IPS DF 6.9 (cell line): ENCODE measurements around the gene GNAO1.

Experiments used
- DNase-seq: peaks from one replicate; pipeline ENCODE4 v3.0.0-alpha.2; 2013; ENCODE audit warnings: low read depth, low spot score
- H3K27ac ChIP-seq: one replicate; pipeline ENCODE4 v1.5.1; 2013; ENCODE audit warnings: low read length, control low read depth
- H3K27me3 ChIP-seq: 2 replicates; pipeline ENCODE4 v1.6.1; 2013; ENCODE audit warnings: mild to moderate bottlenecking, low read length; ENCODE audit not compliant: control insufficient read depth, insufficient read depth
- H3K36me3 ChIP-seq: 2 replicates; pipeline ENCODE4 v1.6.1; 2013; ENCODE audit warnings: low read length; ENCODE audit not compliant: control insufficient read depth, insufficient read depth
- H3K4me1 ChIP-seq: 2 replicates; pipeline ENCODE4 v1.6.1; 2013; ENCODE audit warnings: low read length; ENCODE audit not compliant: control insufficient read depth, insufficient read depth
- H3K4me3 ChIP-seq: 2 replicates; pipeline ENCODE4 v1.5.1; 2013; ENCODE audit warnings: mild to moderate bottlenecking, low read length
- H3K9me3 ChIP-seq: 2 replicates; pipeline ENCODE4 v1.6.1; 2013; ENCODE audit warnings: low read length, inconsistent platforms; ENCODE audit not compliant: control insufficient read depth, insufficient read depth
- WGBS: extraction: QIAGEN DNeasy Blood & Tissue Kit; methylation state at CpG from one replicate; pipeline ENCODE4 v1.1.7; 2013; ENCODE audit warnings: mixed read lengths, missing lambda C conversion rate; ENCODE audit not compliant: insufficient read length, insufficient coverage; 5-methylcytosine and 5-hydroxymethylcytosine counted together

GNAO1 gene

GRCh38 chr16:56340416-56340815 lies 149.1 kb downstream of the GNAO1 start:
- WGBS, result no CpG with 5 or more reads among the region's 23 CpGs
- no peak overlapping the region for H3K27ac ChIP-seq
- no peak for DNase-seq
- H3K36me3 ChIP-seq, result peaks cover 3% of the 10 kb centered on the region; the same call in 1 of the 2 replicates
- no peak overlapping the region for H3K4me3 ChIP-seq
- H3K27me3 ChIP-seq, result no peaks in the 10 kb centered on the region
- H3K9me3 ChIP-seq, result no peaks in the 10 kb centered on the region
- H3K4me1 ChIP-seq, result no peaks in the 10 kb centered on the region

GRCh38 chr16:56340864-56341365 lies 149.6 kb downstream of the GNAO1 start:
- peaks cover 3% of the 10 kb centered on the region; the same call in 1 of the 2 replicates for H3K36me3 ChIP-seq
- no peak for DNase-seq
- H3K27ac ChIP-seq, result no peak overlapping the region
- H3K4me3 ChIP-seq, result no peak overlapping the region
- H3K4me1 ChIP-seq, result no peaks in the 10 kb centered on the region
- WGBS, result no CpG with 5 or more reads among the region's 17 CpGs
- no peaks in the 10 kb centered on the region for H3K27me3 ChIP-seq
- no peaks in the 10 kb centered on the region for H3K9me3 ChIP-seq

GRCh38 chr16:56341656-56342399 lies 150.5 kb downstream of the GNAO1 start:
- Histone ChIP-seq H3K27me3 (no peaks in the 10 kb centered on the region), H3K4me1 (no peaks in the 10 kb centered on the region), H3K27ac (no peak overlapping the region), H3K36me3 (no peaks in the 10 kb centered on the region; the same call in 1 of the 2 replicates), H3K4me3 (no peak overlapping the region), H3K9me3 (no peaks in the 10 kb centered on the region)
- DNase-seq, result no peak
- WGBS, result no CpG with 5 or more reads among the region's 9 CpGs

GRCh38 chr16:56343661-56344517 lies 152.6 kb downstream of the GNAO1 start:
- H3K4me1 ChIP-seq, result no peaks in the 10 kb centered on the region
- H3K27me3 ChIP-seq, result no peaks in the 10 kb centered on the region
- H3K36me3 ChIP-seq, result no peaks in the 10 kb centered on the region; the same call in 1 of the 2 replicates
- WGBS, result no CpG with 5 or more reads among the region's 27 CpGs
- no peak overlapping the region for H3K27ac ChIP-seq
- H3K9me3 ChIP-seq, result no peaks in the 10 kb centered on the region
- no peak overlapping the region for H3K4me3 ChIP-seq
- no peak for DNase-seq

- Histone ChIP-seq H3K36me3 (no peaks in the 10 kb centered on the region), H3K9me3 (no peaks in the 10 kb centered on the region), H3K4me3 (no peak overlapping the region), H3K4me1 (no peaks in the 10 kb centered on the region), H3K27ac (no peak overlapping the region), H3K27me3 (no peaks in the 10 kb centered on the region)
- WGBS, result no CpG with 5 or more reads among the region's 18 CpGs
- no peak for DNase-seq
Measured at GRCh38 chr16:56344518-56345405, 153.5 kb downstream of the GNAO1 start.

GRCh38 chr16:56345406-56346050 lies 154.2 kb downstream of the GNAO1 start:
- no peak for DNase-seq
- H3K4me3 ChIP-seq, result no peak overlapping the region
- no CpG with 5 or more reads among the region's 13 CpGs for WGBS
- no peaks in the 10 kb centered on the region for H3K4me1 ChIP-seq
- no peaks in the 10 kb centered on the region for H3K36me3 ChIP-seq
- no peak overlapping the region for H3K27ac ChIP-seq
- H3K9me3 ChIP-seq, result no peaks in the 10 kb centered on the region
- no peaks in the 10 kb centered on the region for H3K27me3 ChIP-seq

- Histone ChIP-seq H3K9me3 (no peaks in the 10 kb centered on the region), H3K27me3 (no peaks in the 10 kb centered on the region), H3K4me3 (no peak overlapping the region), H3K27ac (no peak overlapping the region), H3K4me1 (no peaks in the 10 kb centered on the region), H3K36me3 (no peaks in the 10 kb centered on the region)
- no peak for DNase-seq
- WGBS, result no CpG with 5 or more reads among the region's 15 CpGs
Measured at GRCh38 chr16:56346131-56346890, 155.0 kb downstream of the GNAO1 start.

GRCh38 chr16:56347166-56347565 lies 155.9 kb downstream of the GNAO1 start:
- no peaks in the 10 kb centered on the region for H3K36me3 ChIP-seq
- DNase-seq, result no peak
- H3K9me3 ChIP-seq, result no peaks in the 10 kb centered on the region
- no peaks in the 10 kb centered on the region for H3K4me1 ChIP-seq
- no peak overlapping the region for H3K27ac ChIP-seq
- WGBS, result no CpG with 5 or more reads among the region's 8 CpGs
- H3K4me3 ChIP-seq, result no peak overlapping the region
- no peaks in the 10 kb centered on the region for H3K27me3 ChIP-seq

- H3K27ac ChIP-seq, result no peak overlapping the region
- WGBS, result no CpG with 5 or more reads among the region's 11 CpGs
Measured at GRCh38 chr16:56347670-56348069, 156.4 kb downstream of the GNAO1 start.

More at GRCh38 chr16:56347670-56348069, 156.4 kb downstream of the GNAO1 start:
- H3K4me3 ChIP-seq, result no peak overlapping the region
- H3K27me3 ChIP-seq, result no peaks in the 10 kb centered on the region
- H3K9me3 ChIP-seq, result no peaks in the 10 kb centered on the region
- DNase-seq, result no peak
- H3K36me3 ChIP-seq, result no peaks in the 10 kb centered on the region
- H3K4me1 ChIP-seq, result no peaks in the 10 kb centered on the region
